GM19463 (cell line): ENCODE data around the gene FOXA3.
A peak's percentile ranks its signal among the peaks of the same experiment; 100 is the strongest.
"Not testable (repeated sequence)": the region's sequence is repeated elsewhere in the genome, so short reads cannot be mapped to it uniquely, and the experiment has no call there.

Source experiments
- ATAC-seq: cut with Tn5 transposase; IDR thresholded peaks from one replicate; pipeline ENCODE4 v1.9.1; 2021; ENCODE audit warnings: mild to moderate bottlenecking, moderate library complexity; ENCODE audit not compliant: unreplicated experiment

The FOXA3 gene

DNA sequence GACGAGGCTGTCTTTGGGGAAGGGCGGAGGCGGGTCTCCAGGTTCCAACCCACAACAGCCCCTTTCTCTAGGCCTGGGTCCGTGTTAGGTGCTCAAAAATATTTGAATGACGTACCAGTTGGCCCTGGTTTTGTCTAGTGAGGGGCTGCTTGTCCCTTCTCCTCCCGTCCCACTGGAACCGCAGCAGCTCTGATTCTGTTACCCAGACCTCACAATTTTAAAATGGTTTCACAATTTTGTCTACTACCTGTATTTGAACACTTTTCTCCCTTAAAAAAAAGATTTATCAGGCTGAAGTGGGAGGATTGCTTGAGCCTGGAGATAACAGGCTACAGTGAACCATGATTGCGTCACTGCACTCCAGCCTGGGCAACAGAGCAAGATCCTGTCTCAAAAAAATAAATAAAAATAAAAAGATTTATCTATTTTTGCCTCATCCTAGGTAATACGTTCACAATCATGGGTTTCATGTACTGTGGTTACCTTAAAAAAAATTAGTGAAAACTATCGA, 23.1 kb downstream of the FOXA3 start:
- ATAC-seq, result no peak

DNA sequence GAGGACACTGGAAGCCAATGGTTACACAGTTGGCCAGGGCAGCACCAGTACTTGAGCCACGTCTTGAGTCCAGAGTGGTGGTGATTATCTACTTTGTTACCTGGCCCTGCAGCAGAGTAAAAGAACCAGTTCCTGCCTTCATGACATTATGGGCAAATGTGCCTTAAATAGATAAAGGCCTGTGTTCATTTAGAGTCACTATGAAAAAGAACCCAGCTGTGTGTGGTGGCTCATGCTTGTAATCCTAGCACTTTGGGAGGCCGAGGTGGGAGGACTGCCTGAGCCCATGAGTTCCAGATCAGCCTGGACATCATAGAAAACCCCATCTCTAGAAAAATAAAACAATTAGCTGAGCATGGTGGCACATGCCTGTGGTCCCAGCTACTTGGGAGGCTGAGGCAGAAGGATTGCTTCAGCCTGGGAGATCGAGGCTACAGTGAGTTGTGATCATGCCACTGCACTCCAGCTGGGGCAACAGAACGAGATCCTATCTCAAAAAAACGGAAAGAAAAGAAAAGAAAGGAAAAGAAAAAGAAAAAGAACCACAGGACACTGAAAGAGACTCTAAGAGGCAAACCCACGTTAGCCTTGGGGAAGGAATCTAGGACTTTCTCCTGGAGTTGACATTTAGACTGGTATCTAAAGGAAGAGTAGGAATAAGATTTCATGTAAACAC, 25.2 kb downstream of the FOXA3 start:
- no peak for ATAC-seq

DNA sequence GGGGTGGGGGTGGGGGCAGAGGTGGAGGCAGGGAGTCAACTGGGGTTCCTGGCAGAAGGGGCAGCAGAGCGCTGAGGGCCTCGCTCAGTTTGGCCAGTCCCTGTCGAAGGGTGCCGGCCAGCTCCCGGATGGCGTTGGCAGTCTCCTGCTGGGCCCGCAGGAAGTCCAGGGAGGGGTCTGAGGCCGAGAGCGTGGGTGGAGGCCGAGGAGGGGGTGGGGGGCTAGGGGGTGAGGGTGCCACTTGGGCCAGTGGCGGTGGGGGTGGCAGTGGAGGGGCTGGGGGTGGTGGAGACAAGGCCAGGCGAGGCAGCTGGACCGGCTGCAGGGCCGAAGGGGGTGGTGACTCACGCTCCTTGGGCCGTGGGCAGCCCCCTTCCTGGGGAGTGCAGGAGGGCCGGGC, 26.8 kb downstream of the FOXA3 start:
- no peak for ATAC-seq

GRCh38 chr19:45895519-45895972, 31.4 kb downstream of the FOXA3 start:
- no peak for ATAC-seq

DNA sequence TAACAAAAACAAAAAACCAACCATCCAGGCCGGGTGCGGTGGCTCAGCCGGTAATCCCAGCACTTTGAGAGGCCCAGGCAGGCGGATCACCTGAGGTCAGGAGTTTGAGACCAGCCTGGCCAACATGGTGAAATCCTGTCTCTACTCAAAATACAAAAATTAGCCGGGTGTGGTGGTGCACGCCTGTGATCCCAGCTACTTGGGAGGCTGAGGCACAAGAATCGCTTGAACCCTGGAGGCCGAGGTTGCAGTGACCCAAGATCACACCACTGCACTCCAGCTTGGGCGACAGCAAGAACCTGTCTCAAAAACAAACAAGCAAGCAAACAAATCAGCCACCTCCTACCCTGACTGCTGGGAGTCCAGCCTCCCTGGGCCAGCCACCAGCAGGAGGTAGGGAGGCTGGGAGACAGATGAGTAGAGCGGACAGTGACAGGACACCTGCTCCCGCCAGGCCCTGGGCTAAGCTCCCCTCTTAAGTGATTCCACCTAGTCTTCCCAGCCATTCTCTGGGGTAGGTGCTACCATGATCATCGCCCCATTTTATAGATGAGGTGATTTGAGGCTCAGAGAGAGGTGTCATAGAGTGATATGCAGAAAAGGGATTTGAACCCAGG, 32.0 kb downstream of the FOXA3 start:
- not testable (repeated sequence) for ATAC-seq

GRCh38 chr19:45897261-45897812, 33.2 kb downstream of the FOXA3 start:
- ATAC-seq, result no peak

GRCh38 chr19:45899253-45899652, 35.1 kb downstream of the FOXA3 start:
- no peak for ATAC-seq

GRCh38 chr19:45899919-45900589, 35.9 kb downstream of the FOXA3 start:
- no peak for ATAC-seq

GRCh38 chr19:45900738-45901431, 36.8 kb downstream of the FOXA3 start:
- ATAC-seq, result no peak

- ATAC-seq, result no peak
Measured at GRCh38 chr19:45901432-45901911, 37.3 kb downstream of the FOXA3 start.

- ATAC-seq, result no peak
Measured at GRCh38 chr19:45901912-45902650, 38.0 kb downstream of the FOXA3 start, which contains the start of gene MYPOP. Gene MYPOP (minus strand): TSS chr19:45902613. CDS start chr19:45901773, 840 bp downstream.

- ATAC-seq, result peak; percentile 78
Measured at GRCh38 chr19:45902651-45903625, 38.8 kb downstream of the FOXA3 start.

GRCh38 chr19:45905011-45905410, 40.9 kb downstream of the FOXA3 start:
- no peak for ATAC-seq

- ATAC-seq, result no peak
Measured at GRCh38 chr19:45906221-45906620, 42.1 kb downstream of the FOXA3 start.

- no peak for ATAC-seq
Measured at GRCh38 chr19:45908956-45909355, 44.8 kb downstream of the FOXA3 start.

DNA sequence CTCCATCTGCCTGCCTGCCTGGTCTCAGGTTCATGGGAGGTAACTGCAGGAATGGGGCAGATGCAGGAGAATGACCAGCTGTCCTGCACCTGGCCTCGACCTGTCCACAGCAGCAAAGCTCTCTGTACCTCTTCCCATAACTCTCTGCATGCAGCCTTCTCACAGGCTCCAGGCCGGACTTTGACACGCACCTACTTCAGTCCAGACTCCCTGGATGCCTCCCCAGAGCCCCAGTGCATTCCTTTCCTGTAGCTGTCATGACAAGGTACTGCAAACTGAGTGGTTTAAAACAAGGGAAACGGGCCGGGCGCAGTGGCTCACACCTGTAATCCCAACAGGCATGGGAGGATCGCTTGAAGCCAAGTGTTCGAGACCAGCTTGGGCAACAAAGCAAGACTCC, 47.2 kb downstream of the FOXA3 start:
- no peak for ATAC-seq

DNA sequence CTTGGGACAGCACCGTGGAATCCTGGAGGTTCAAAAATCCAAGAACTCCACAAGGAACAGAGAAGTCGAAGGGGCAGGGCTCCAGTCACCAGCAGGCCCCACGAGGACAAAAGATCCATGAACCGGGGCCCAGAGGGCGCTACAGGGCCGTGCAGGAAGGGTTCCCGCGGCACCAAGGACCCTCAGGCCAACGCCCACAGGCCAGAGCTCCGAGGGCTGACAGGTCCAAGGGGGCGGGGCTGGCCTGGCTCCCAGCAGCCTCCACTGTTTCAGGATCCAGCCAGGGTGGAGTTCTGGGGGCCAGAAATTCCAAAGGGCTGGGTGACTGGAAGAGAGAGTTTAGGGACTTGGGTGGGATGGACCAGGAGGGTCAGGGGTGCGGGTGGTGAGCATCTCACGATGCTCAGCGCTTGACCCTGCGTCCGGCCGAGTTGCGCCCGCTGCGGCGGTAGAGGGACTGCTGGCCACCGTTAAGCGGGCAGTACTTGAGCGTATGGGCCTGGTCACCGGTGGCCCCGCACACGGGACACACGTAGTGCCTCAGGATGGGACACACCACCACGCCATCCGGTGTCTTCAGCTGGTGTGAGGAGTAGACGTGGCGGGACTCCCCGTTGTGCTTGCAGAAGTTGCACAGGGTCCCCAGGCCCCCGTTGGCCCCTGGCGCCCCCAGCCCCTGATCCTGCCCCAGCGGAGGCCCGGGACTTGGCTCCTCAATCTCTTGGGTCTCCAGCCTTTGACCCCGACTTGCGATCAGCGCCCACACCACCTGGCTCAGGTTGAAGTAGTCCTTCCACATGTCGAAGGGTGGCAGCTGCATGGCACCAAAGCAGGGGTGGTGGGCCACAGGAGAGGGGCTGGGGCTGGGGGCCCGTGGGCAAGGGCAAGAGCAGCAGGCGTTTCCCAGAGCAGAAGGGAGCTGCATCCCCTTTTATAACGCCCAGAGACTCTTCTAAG, 50.0 kb downstream of the FOXA3 start, which contains the start of gene NANOS2:
NANOS2 (minus strand) TSS at position 905 of the 957 bp plus-strand sequence; CDS start at position 820, 85 bp downstream.
- ATAC-seq, result no peak
